Ishikawa (cell line): ENCODE measurements around the gene FXYD3.

Source experiments
- CEBPB ChIP-seq: IDR thresholded peaks from 2 replicates; pipeline ENCODE4 v1.6.1; 2012
- CREB1 ChIP-seq: IDR thresholded peaks from 2 replicates; pipeline ENCODE4 v1.6.1; 2012; ENCODE audit warnings: low read depth
- EGR1 ChIP-seq: IDR thresholded peaks from 2 replicates; pipeline ENCODE4 v1.6.1; 2012
- EP300 ChIP-seq: IDR thresholded peaks from 2 replicates; pipeline ENCODE4 v1.6.1; 2012; ENCODE audit warnings: borderline replicate concordance
- FOXM1 ChIP-seq: IDR thresholded peaks from 2 replicates; pipeline ENCODE4 v1.6.1; 2012; ENCODE audit warnings: low read depth, borderline replicate concordance
- NFIC ChIP-seq: IDR thresholded peaks from 2 replicates; pipeline ENCODE4 v1.6.1; 2012
- RAD21 ChIP-seq: IDR thresholded peaks from 2 replicates; pipeline ENCODE4 v1.6.1; 2012; ENCODE audit warnings: low read depth
- TAF1 ChIP-seq: IDR thresholded peaks from 2 replicates; pipeline ENCODE4 v1.6.1; 2012; ENCODE audit warnings: low read depth, mild to moderate bottlenecking
- TCF12 ChIP-seq: IDR thresholded peaks from 2 replicates; pipeline ENCODE4 v1.6.1; 2012; ENCODE audit warnings: low read depth
- TEAD4 ChIP-seq: IDR thresholded peaks from 2 replicates; pipeline ENCODE4 v1.6.1; 2012
- USF1 ChIP-seq: IDR thresholded peaks from 2 replicates; pipeline ENCODE4 v1.6.1; 2012
- YY1 ChIP-seq: IDR thresholded peaks from 2 replicates; pipeline ENCODE4 v1.6.1; 2012; ENCODE audit warnings: low read depth
- ZBTB7A ChIP-seq: IDR thresholded peaks from 2 replicates; pipeline ENCODE4 v1.6.1; 2012; ENCODE audit warnings: low read depth
- TF ChIP-seq, protein P1 (sequence below): IDR thresholded peaks from 2 replicates; pipeline ENCODE4 v1.6.1; 2012
- TF ChIP-seq, protein P2 (sequence below): IDR thresholded peaks from 2 replicates; pipeline ENCODE4 v1.6.1; 2012; ENCODE audit warnings: low read depth, mild to moderate bottlenecking

The FXYD3 gene

DNA sequence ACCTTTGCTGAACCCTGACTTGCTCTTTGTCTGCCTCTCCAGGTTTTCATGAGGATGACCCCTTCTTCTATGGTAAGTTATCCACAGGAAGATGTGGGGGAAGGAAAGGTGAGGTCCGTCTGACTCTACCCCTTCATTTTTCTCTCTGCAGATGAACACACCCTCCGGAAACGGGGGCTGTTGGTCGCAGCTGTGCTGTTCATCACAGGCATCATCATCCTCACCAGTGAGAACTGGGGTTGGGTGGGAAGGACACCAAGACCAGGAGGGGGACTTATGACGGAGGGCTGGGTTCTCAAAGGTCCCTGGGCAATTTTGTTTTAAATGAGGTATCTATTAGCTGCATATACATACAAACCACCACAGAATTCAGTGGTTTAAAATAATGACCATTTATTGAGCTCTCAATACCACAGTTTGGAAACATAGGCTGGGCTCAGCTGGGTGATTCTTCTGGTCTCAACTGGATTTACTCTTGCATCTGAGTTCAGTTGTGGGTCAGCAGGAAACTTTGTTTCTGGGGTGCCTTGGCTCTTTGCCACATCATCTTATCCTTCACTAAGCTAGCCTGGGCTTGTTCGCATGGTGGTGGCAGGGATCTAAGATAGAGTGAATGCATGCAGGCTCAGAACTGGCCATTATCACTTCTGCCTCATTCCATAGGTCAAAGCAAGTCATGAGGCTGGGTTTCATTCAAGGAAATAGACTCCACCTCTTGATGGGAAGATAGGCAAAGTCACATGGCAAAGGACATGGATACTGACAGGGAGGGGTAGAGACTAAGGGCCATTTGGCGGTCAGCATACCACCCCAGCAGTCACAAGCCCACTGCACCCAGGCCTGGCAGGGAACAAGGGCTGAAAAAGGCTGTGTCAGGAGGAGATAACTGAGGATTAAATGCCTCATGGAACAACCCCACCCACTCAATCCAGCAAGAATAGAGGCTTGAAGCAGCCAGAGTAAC, 50.8 kb downstream of the FXYD3 start:
- TF ChIP-seq CREB1 = no peak
- TF ChIP-seq, protein P1, sequence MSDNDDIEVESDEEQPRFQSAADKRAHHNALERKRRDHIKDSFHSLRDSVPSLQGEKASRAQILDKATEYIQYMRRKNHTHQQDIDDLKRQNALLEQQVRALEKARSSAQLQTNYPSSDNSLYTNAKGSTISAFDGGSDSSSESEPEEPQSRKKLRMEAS = no peak
- no peak for TF ChIP-seq EGR1
- no peak for TF ChIP-seq TEAD4
- TF ChIP-seq YY1 = no peak
- no peak for TF ChIP-seq TAF1
- no peak for TF ChIP-seq RAD21
- TF ChIP-seq TCF12 = no peak
- no peak for TF ChIP-seq USF1
- no peak for TF ChIP-seq FOXM1
- TF ChIP-seq EP300 = no peak
- no peak for TF ChIP-seq CEBPB
- no peak for TF ChIP-seq ZBTB7A
- no peak for TF ChIP-seq NFIC
- TF ChIP-seq, protein P2, sequence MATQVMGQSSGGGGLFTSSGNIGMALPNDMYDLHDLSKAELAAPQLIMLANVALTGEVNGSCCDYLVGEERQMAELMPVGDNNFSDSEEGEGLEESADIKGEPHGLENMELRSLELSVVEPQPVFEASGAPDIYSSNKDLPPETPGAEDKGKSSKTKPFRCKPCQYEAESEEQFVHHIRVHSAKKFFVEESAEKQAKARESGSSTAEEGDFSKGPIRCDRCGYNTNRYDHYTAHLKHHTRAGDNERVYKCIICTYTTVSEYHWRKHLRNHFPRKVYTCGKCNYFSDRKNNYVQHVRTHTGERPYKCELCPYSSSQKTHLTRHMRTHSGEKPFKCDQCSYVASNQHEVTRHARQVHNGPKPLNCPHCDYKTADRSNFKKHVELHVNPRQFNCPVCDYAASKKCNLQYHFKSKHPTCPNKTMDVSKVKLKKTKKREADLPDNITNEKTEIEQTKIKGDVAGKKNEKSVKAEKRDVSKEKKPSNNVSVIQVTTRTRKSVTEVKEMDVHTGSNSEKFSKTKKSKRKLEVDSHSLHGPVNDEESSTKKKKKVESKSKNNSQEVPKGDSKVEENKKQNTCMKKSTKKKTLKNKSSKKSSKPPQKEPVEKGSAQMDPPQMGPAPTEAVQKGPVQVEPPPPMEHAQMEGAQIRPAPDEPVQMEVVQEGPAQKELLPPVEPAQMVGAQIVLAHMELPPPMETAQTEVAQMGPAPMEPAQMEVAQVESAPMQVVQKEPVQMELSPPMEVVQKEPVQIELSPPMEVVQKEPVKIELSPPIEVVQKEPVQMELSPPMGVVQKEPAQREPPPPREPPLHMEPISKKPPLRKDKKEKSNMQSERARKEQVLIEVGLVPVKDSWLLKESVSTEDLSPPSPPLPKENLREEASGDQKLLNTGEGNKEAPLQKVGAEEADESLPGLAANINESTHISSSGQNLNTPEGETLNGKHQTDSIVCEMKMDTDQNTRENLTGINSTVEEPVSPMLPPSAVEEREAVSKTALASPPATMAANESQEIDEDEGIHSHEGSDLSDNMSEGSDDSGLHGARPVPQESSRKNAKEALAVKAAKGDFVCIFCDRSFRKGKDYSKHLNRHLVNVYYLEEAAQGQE = no peak

- TF ChIP-seq FOXM1 (no peak), CEBPB (no peak), NFIC (no peak), EP300 (no peak), ZBTB7A (no peak), CREB1 (no peak), TCF12 (no peak), EGR1 (no peak), RAD21 (no peak), USF1 (no peak), TEAD4 (no peak), YY1 (no peak)
- TF ChIP-seq, protein P1 = no peak
Measured at GRCh38 chr19:35167251-35168119, 51.9 kb downstream of the FXYD3 start.

- no peak for TF ChIP-seq RAD21
- TF ChIP-seq USF1 = no peak
- TF ChIP-seq YY1 = no peak
- peak; percentile 34; the same call in 1 of the 2 replicates for TF ChIP-seq NFIC
- no peak for TF ChIP-seq TAF1
- no peak for TF ChIP-seq EGR1
- TF ChIP-seq, protein P1 = no peak
- TF ChIP-seq, protein P2 = no peak
- TF ChIP-seq CEBPB = no peak
Measured at GRCh38 chr19:35168196-35168595, 52.6 kb downstream of the FXYD3 start.

DNA sequence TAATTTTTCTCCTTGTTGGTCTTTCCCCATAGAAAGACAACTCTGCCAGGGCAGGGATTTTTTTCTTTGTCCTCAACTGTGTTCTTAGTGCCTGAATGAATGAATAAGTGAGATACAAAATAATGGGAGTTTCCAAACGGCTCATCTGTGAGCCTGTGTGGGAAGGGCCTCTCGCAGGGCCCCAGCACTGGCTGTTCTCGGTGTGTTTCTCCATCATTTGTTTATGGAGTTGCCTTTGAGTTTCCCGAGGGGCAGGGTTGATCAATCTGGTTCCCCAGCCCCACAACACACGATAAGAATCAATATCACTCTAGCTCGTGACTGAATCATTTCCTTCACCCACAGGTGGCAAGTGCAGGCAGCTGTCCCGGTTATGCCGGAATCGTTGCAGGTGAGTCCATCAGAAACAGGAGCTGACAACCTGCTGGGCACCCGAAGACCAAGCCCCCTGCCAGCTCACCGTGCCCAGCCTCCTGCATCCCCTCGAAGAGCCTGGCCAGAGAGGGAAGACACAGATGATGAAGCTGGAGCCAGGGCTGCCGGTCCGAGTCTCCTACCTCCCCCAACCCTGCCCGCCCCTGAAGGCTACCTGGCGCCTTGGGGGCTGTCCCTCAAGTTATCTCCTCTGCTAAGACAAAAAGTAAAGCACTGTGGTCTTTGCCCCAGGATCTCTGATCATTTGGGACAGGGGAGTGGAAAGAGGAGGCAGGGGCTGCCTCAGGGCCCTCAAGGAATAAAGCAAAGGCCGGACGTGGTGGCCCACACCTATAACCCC, 53.8 kb downstream of the FXYD3 start:
- TF ChIP-seq, protein P1 = no peak
- TF ChIP-seq USF1 (no peak), FOXM1 (no peak), EGR1 (no peak), CEBPB (no peak), EP300 (no peak), YY1 (no peak), CREB1 (no peak), TAF1 (no peak), RAD21 (no peak)
- TF ChIP-seq, protein P2 = no peak
